DMS153 (cell line): ENCODE results near the gene GDNF.
"Not testable (repeated sequence)": the region's sequence is repeated elsewhere in the genome, so short reads cannot be mapped to it uniquely, and the experiment has no call there.

ENCODE experiments used
- DNase-seq: peaks from one replicate; lab custom pipeline; 2025; lab: John Stamatoyannopoulos, UW

Gene GDNF

GRCh38 chr5:37816883-37817282 is 23.0 kb downstream of the GDNF start:
- no peak for DNase-seq

- DNase-seq, result no peak
Observed at GRCh38 chr5:37816331-37816730, 23.5 kb downstream of the GDNF start.

- DNase-seq, result no peak
Observed at GRCh38 chr5:37815913-37816312, 23.9 kb downstream of the GDNF start.

GRCh38 chr5:37814699-37815098 is 25.1 kb downstream of the GDNF start:
- DNase-seq, result no peak

GRCh38 chr5:37812365-37812764 is 27.5 kb downstream of the GDNF start:
- DNase-seq, result no peak

- no peak for DNase-seq
Observed at GRCh38 chr5:37811866-37812265, 28.0 kb downstream of the GDNF start.

GRCh38 chr5:37810311-37810710 is 29.5 kb downstream of the GDNF start:
- DNase-seq, result no peak

GRCh38 chr5:37808945-37809344 is 30.9 kb downstream of the GDNF start:
- no peak for DNase-seq

- DNase-seq, result no peak
Observed at GRCh38 chr5:37807621-37808301, 32.1 kb downstream of the GDNF start.

- DNase-seq, result no peak
Observed at GRCh38 chr5:37807015-37807414, 32.8 kb downstream of the GDNF start.

GRCh38 chr5:37806476-37806875 is 33.4 kb downstream of the GDNF start:
- DNase-seq, result no peak

GRCh38 chr5:37806016-37806415 is 33.8 kb downstream of the GDNF start:
- DNase-seq, result no peak

GRCh38 chr5:37804401-37804800 is 35.4 kb downstream of the GDNF start:
- DNase-seq, result no peak

- no peak for DNase-seq
Observed at GRCh38 chr5:37803487-37803886, 36.4 kb downstream of the GDNF start.

- DNase-seq, result no peak
Observed at GRCh38 chr5:37801521-37801920, 38.3 kb downstream of the GDNF start.

- no peak for DNase-seq
Observed at GRCh38 chr5:37799865-37800421, 39.9 kb downstream of the GDNF start.

- not testable (repeated sequence) for DNase-seq
Observed at GRCh38 chr5:37796435-37796834, 43.4 kb downstream of the GDNF start.

GRCh38 chr5:37795292-37795691 is 44.5 kb downstream of the GDNF start:
- DNase-seq, result not testable (repeated sequence)

- no peak for DNase-seq
Observed at GRCh38 chr5:37792975-37793631, 46.7 kb downstream of the GDNF start.

- DNase-seq, result no peak
Observed at GRCh38 chr5:37791321-37791720, 48.5 kb downstream of the GDNF start.

GRCh38 chr5:37789991-37790390 is 49.9 kb downstream of the GDNF start:
- DNase-seq, result no peak

- DNase-seq, result no peak
Observed at GRCh38 chr5:37787742-37788141, 52.1 kb downstream of the GDNF start.

GRCh38 chr5:37786862-37787519 is 52.9 kb downstream of the GDNF start:
- DNase-seq, result no peak
